ENCODE measurements around the gene TMED6. TPM values are rescaled to one million over a fixed set of nuclear protein-coding genes. Genes with fewer than 3 reads are reported as not detected.

The TMED6 gene
- 0.90 TPM for polyA plus RNA-seq (2013, experiment 1 of 2; ENCODE audit: insufficient read length)
- polyA plus RNA-seq (2013, experiment 2 of 2; ENCODE audit: insufficient read length), result 0.43 TPM

- no peak for DNase-seq
Measured at GRCh38 chr16:69351309-69352027, at the start of gene TMED6. Gene TMED6 (minus strand): TSS chr16:69351786. CDS start chr16:69351753, 33 bp downstream.

- peak; percentile 31 for DNase-seq
Measured at GRCh38 chr16:69399361-69399760, 47.8 kb upstream of the TMED6 start.

GRCh38 chr16:69397821-69398521 is 46.4 kb upstream of the TMED6 start:
- DNase-seq, result peak; percentile 82

- peak; percentile 87 for DNase-seq
Measured at GRCh38 chr16:69396187-69397061, 44.8 kb upstream of the TMED6 start.

GRCh38 chr16:69395859-69396186 is 44.2 kb upstream of the TMED6 start:
- no peak for DNase-seq

GRCh38 chr16:69393898-69394849 is 42.6 kb upstream of the TMED6 start:
- no peak for DNase-seq

- peak; percentile 69 for DNase-seq
Measured at GRCh38 chr16:69386596-69386995, 35.0 kb upstream of the TMED6 start.

GRCh38 chr16:69384974-69385373 is 33.4 kb upstream of the TMED6 start:
- DNase-seq, result no peak

- no peak for DNase-seq
Measured at GRCh38 chr16:69382421-69382820, 30.8 kb upstream of the TMED6 start.

GRCh38 chr16:69381231-69381630 is 29.6 kb upstream of the TMED6 start:
- DNase-seq, result no peak

GRCh38 chr16:69378760-69379159 is 27.2 kb upstream of the TMED6 start:
- DNase-seq, result peak; percentile 22

GRCh38 chr16:69378036-69378435 is 26.4 kb upstream of the TMED6 start:
- DNase-seq, result no peak

- no peak for DNase-seq
Measured at GRCh38 chr16:69376393-69377059, 24.9 kb upstream of the TMED6 start.

GRCh38 chr16:69373019-69373418 is 21.4 kb upstream of the TMED6 start:
- no peak for DNase-seq

- DNase-seq, result no peak
Measured at GRCh38 chr16:69371564-69371963, 20.0 kb upstream of the TMED6 start.

- no peak for DNase-seq
Measured at GRCh38 chr16:69368866-69369265, 17.3 kb upstream of the TMED6 start.

GRCh38 chr16:69367980-69368379 is 16.4 kb upstream of the TMED6 start:
- no peak for DNase-seq

- no peak for DNase-seq
Measured at GRCh38 chr16:69366431-69366830, 14.8 kb upstream of the TMED6 start.

GRCh38 chr16:69365901-69366300 is 14.3 kb upstream of the TMED6 start:
- no peak for DNase-seq

GRCh38 chr16:69364088-69364487 is 12.5 kb upstream of the TMED6 start:
- DNase-seq, result no peak

GRCh38 chr16:69363281-69363717 is 11.7 kb upstream of the TMED6 start:
- no peak for DNase-seq
